ENCODE data around the gene ATG7.

GRCh38 chr3:11422291-11422690 lies 150.1 kb downstream of the ATG7 start:
- TF ChIP-seq CTCF (IDR thresholded peaks at IDR 0.05) (no peak), POLR2A (IDR thresholded peaks at IDR 0.05) (no peak)
